Glutamatergic neuron (in vitro differentiated cells): ENCODE measurements around the gene CCDC197. TPM values are rescaled to one million over a fixed set of nuclear protein-coding genes. Genes with fewer than 3 reads are reported as not detected.

Experiments used
- DNase-seq: peaks from one replicate; pipeline ENCODE4 v3.0.0; 2022
- H3K27ac Mint-ChIP-seq: one replicate; pipeline ENCODE4 v1.8.0; 2020; ENCODE audit warnings: mild to moderate bottlenecking, mixed read lengths, inconsistent platforms; ENCODE audit not compliant: unreplicated experiment
- H3K27me3 Mint-ChIP-seq: one replicate; pipeline ENCODE4 v1.8.0; 2020; ENCODE audit warnings: mild to moderate bottlenecking, moderate library complexity, mixed read lengths, inconsistent platforms; ENCODE audit not compliant: unreplicated experiment
- H3K36me3 Mint-ChIP-seq: one replicate; pipeline ENCODE4 v1.8.0; 2020; ENCODE audit warnings: mild to moderate bottlenecking, mixed read lengths, inconsistent platforms; ENCODE audit not compliant: unreplicated experiment
- H3K4me1 Mint-ChIP-seq: one replicate; pipeline ENCODE4 v1.8.0; 2020; ENCODE audit warnings: mild to moderate bottlenecking, low read depth, mixed read lengths, inconsistent platforms; ENCODE audit not compliant: unreplicated experiment
- H3K4me3 Mint-ChIP-seq: one replicate; pipeline ENCODE4 v1.8.0; 2020; ENCODE audit warnings: mild to moderate bottlenecking, mixed read lengths, inconsistent platforms; ENCODE audit not compliant: unreplicated experiment
- H3K9me3 Mint-ChIP-seq: one replicate; pipeline ENCODE4 v1.8.0; 2020; ENCODE audit warnings: mild to moderate bottlenecking, moderate library complexity, mixed read lengths, inconsistent platforms; ENCODE audit not compliant: unreplicated experiment
- total RNA-seq: library from RNA; stranded (reverse); fragmentation: NEBNext Ultra II Directional; extraction: Animal tissue kit (Norgen Biotek cat#: 25700); gene quantifications from one replicate; pipeline ENCODE4 v1.2.1, GENCODE V29; 2021; ENCODE audit not compliant: unreplicated experiment
- TF ChIP-seq, protein P1 (sequence below): fragments of 200-600 bp; sonication (generic); IDR thresholded peaks from one replicate; pipeline ENCODE4 v1.5.0; 2021; ENCODE audit not compliant: partially characterized antibody, unreplicated experiment

The CCDC197 gene
- total RNA-seq, 1 donor from 2014 or later = not detected

DNA sequence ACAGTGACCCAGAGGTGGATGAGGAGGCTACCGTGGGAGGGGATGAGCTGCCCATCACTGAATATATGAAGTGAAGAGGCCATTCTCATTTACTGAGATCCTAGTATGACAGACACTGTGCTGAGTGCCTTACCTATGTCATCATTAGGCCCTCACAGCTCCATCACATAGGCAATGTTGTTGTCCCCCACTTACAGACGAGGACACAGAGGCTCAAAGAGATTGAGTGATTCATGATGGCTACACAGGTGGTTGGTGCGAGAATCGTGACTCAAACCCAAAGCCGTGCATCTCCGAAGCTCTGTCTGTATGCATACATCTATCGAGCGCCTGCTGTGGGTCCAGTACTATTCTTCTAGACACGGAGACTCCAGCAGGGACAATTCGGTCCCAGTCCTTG, 5.9 kb upstream of the CCDC197 start:
- H3K36me3 Mint-ChIP-seq = no peaks in the 10 kb centered on the region
- H3K4me1 Mint-ChIP-seq = peaks cover 20% of the 10 kb centered on the region
- H3K4me3 Mint-ChIP-seq = no peak overlapping the region
- peaks cover 13% of the 10 kb centered on the region for H3K27me3 Mint-ChIP-seq
- TF ChIP-seq, protein P1, sequence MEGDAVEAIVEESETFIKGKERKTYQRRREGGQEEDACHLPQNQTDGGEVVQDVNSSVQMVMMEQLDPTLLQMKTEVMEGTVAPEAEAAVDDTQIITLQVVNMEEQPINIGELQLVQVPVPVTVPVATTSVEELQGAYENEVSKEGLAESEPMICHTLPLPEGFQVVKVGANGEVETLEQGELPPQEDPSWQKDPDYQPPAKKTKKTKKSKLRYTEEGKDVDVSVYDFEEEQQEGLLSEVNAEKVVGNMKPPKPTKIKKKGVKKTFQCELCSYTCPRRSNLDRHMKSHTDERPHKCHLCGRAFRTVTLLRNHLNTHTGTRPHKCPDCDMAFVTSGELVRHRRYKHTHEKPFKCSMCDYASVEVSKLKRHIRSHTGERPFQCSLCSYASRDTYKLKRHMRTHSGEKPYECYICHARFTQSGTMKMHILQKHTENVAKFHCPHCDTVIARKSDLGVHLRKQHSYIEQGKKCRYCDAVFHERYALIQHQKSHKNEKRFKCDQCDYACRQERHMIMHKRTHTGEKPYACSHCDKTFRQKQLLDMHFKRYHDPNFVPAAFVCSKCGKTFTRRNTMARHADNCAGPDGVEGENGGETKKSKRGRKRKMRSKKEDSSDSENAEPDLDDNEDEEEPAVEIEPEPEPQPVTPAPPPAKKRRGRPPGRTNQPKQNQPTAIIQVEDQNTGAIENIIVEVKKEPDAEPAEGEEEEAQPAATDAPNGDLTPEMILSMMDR = no peak
- no peak overlapping the region for H3K27ac Mint-ChIP-seq
- H3K9me3 Mint-ChIP-seq = peaks cover 9% of the 10 kb centered on the region
- DNase-seq = no peak

DNA sequence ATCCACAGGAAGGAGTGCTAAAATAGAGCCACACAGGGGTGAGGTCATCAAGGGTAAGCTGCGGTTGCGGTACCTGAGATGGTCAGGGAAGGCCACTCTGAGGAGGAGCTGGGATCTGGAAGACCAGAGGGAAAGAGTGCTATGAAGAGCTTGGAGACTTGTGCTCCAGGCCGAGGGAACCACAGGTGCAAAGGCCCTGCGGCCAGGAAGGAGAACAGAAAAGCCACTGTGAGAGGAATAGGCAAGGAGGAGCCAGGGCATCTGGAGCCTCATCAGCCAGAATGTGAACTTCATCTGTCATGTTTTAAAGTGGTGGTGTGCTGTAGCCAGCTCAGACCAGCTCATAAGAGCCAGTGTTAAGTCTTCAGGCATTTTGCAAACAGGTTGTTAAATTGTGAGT, 5.5 kb upstream of the CCDC197 start:
- Mint-ChIP-seq H3K4me1 (peaks cover 17% of the 10 kb centered on the region), H3K9me3 (peaks cover 9% of the 10 kb centered on the region), H3K27me3 (peaks cover 11% of the 10 kb centered on the region), H3K36me3 (no peaks in the 10 kb centered on the region), H3K27ac (no peak overlapping the region), H3K4me3 (no peak overlapping the region)
- no peak for DNase-seq
- TF ChIP-seq, protein P1 = no peak

DNA sequence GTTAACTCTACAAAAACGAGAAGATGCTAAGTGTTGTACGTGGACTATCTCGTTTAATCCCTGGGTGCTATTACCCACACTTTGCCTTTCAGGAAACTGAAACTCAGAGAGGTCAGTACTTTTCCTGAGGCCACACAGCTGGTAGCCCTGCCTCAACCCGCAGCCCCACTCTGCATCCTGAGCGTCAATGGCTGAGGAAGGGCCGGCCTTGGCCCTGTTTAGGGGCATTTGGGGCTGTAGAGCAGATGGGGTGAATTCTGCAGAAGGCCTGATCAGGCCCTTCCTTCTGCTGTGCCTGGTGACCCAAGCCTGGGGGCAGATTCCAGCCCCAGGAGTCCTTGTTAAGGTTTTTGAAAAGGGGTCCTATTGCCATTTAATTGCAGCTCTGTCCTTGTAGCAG, 3.7 kb upstream of the CCDC197 start:
- Mint-ChIP-seq H3K27ac (no peak overlapping the region), H3K27me3 (peaks cover 9% of the 10 kb centered on the region), H3K4me1 (peaks cover 17% of the 10 kb centered on the region)

DNA sequence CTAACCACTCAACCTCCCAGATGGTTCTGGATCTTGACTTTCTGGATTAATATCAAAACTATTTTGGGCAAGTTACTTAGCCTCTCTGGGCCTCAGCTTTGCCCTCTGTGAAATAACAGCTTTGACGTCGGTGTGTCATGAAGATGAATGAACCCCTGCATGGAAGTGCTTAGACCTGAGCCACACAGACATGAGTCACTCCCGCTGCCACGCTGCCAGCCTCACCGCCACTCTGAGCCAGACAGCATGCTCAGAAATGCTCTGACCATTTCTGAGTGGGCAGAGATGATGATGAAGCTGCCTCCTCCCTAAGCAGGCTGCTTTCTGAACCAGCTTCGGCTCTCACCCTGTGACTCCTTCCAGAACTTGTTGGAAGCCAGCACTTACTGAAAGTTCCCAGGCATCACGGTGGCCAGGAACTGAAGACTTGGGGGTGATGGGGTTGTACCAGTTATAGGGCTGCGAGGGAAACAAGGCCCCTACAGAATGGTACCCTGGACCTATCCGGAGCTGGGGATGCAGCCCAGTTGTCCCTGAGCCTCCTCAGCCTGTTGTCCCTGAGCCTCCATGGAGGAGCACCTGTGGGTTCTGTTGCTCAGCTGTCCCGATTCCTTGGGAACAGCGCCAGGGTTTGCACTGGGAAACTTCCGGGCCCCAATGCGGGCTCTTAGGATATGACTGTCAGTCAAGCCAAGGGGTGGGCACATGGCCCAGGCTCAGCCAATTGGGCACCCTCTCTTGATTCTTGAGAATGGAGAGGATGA, 2.0 kb upstream of the CCDC197 start:
- Mint-ChIP-seq H3K27me3 (peaks cover 10% of the 10 kb centered on the region), H3K4me1 (peaks cover 16% of the 10 kb centered on the region), H3K9me3 (peaks cover 8% of the 10 kb centered on the region), H3K27ac (no peak overlapping the region), H3K4me3 (no peak overlapping the region), H3K36me3 (no peaks in the 10 kb centered on the region)
- TF ChIP-seq, protein P1 = no peak
- DNase-seq = no peak

More for the DNA sequence above, 3.7 kb upstream of the CCDC197 start:
- Mint-ChIP-seq H3K36me3 (no peaks in the 10 kb centered on the region), H3K4me3 (no peak overlapping the region), H3K9me3 (peaks cover 9% of the 10 kb centered on the region)
- DNase-seq = peak; percentile 31
- TF ChIP-seq, protein P1 = no peak

DNA sequence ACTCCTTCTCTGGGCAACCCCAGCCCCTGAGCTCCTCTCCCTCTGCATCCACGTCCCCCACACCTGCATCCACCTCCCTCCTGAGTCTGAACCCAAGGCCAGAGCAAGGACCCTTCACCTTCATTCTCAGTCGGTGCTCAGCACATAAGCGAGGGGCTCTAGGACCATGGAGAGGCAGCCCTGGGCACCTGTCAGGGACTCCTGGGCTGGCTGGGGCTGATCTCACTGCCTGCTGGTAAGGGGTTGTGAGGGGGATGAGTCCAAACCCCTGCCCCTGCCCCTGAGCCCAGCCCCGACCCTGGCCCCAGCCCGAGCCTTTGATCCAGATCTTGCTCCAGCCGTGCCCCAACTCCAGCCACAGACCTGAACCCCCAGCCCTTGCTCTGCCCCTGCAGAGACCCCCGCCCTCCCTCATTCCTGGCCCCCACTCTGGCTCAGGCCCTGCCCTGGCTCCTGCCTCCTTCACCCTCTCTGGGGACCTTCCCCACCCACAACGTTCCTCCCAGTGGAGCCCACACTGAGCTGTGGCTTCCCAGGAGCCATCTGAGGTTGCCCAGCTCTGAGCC, 888 bp upstream of the CCDC197 start:
- Mint-ChIP-seq H3K27ac (no peak overlapping the region), H3K27me3 (peaks cover 12% of the 10 kb centered on the region), H3K36me3 (no peaks in the 10 kb centered on the region), H3K4me1 (peaks cover 16% of the 10 kb centered on the region), H3K4me3 (no peak overlapping the region), H3K9me3 (peaks cover 7% of the 10 kb centered on the region)
- DNase-seq = no peak
- TF ChIP-seq, protein P1 = no peak
